Activated CD8-positive, alpha-beta memory T cell treated with anti-CD3 and anti-CD28 coated beads, Interleukin-2, amount 50 U/mL, for 4 hours (primary cell): Measurements from ENCODE around the gene GDPD4.

Experiments
- DNase-seq: peaks from one replicate; pipeline ENCODE4 v3.0.0-alpha.2; 2020

The GDPD4 gene

DNA sequence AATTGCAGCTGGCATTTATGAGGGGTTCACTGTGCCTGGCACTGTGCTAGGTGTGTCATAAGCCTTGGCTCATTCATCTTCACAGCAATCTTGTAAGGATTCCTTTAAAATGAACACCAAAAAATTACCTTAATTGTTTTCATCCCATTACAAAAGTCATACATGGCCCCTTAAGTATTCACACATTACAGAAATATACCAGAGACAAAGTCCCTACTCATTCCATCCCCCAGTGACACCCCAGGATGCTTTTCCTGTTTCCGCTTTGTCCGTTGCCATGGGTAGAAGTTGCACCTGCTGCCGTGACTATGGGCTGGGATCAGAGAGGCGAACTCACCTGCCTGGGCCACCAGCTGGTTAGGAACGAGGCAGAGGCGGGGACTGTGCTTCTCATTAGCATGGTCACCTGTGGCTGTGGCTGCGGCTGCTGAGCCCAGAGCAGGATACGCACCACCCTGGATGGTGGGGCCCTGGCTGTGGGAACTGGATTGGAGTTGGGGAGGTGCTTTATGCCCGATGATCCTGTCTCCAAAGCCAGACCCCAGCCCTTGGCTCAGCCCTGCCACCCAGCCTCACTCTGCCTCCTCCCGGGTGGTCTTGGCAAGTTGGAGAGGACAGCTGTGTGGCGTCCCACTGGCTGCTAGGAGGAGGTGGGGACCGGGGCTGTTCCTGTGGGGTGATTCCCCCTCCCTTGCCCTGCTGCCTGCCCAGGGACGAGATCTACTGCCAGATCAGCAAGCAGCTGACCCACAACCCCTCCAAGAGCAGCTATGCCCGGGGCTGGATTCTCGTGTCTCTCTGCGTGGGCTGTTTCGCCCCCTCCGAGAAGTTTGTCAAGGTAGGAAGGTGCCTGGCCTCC is 112.6 kb downstream of the GDPD4 start:
- no peak for DNase-seq

DNA sequence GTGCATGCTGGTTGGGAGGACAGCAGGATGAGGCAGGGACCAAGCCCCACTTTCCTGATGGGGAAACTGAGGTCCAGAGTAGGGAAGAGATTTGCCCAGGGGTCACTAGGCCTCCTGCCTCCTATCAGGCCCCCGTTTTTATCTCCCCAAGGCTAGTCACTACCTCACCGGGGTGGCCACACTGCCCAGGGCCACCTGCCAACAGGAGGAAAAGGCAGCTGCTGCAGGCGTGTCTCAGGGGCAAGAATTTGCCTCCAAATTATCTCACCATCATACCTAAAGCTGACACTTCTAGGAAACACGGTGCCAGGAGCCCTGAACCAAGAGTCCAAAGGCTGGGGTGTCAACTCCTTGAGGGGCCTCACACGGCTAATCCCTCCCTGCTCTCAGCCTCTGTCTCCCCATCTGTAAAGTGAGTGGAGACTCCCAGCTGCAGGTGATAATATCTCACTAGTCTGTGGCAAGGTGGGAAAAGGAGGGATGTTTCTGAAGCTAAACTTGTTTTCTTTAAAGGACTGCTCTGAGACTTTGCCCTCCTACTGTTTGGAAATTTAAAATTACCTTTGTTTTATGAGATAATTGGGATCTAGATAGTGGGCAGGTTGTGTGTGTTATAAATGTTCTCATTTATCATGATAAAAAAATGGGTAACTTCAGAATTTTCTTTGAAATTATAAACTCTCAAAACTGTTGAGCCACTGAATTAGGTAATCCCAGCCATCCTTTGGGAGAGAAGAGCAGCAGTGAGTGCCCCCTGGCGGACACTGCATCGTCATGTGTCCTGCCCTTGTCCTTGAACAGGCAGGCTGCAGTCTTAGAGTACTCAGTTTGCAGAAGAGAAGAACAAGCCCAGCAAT is 113.5 kb downstream of the GDPD4 start:
- peak; percentile 69 for DNase-seq

DNA sequence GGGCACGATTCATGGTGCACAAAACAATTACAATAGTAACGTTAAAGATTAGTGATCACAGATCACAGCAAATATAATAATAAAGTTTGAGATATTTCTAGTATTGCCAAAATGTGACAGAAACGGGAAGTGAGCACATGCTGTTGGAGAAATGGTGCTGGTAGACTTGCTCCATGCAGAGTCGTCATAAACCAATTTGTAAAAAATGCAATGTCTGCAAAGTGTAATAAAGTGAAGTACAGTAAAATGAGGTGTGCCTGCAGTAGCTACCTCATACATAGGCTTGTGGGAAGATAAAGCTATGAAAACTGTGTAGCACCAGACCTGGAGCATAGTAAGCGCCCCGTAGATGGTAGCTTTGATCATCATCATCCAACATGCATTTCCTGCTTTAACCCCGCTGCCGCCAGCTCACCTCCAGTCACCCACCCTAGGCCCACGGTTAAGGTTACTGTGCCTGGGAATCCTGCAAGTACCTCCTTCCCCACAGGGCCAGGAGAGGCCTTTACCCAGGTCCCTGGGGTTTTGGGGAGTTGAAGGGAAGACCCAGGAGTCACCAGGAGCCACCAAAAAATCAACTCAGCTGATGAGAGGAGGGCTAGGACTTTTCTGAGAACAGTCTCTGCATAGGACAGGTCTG is 114.3 kb downstream of the GDPD4 start:
- DNase-seq, result no peak

DNA sequence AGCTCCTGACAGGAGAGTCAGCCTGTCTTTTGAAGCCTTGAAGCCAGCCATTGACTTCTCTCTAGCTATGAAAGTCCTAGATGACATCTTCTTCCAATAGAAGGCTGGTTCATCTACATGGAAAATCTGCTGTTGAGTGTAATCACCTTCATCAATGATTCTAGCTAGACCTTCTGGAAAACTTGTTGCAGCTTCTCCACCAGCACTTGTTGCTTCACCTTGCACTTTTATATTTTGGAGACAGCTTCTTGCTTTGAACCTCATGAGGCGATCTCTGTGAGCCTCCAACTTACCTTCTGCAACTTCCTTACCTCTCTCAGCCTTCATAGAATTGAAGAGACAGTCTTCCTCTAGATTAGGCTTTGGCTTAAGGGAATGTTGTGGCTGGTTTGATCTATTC is 115.2 kb downstream of the GDPD4 start:
- DNase-seq, result no peak

DNA sequence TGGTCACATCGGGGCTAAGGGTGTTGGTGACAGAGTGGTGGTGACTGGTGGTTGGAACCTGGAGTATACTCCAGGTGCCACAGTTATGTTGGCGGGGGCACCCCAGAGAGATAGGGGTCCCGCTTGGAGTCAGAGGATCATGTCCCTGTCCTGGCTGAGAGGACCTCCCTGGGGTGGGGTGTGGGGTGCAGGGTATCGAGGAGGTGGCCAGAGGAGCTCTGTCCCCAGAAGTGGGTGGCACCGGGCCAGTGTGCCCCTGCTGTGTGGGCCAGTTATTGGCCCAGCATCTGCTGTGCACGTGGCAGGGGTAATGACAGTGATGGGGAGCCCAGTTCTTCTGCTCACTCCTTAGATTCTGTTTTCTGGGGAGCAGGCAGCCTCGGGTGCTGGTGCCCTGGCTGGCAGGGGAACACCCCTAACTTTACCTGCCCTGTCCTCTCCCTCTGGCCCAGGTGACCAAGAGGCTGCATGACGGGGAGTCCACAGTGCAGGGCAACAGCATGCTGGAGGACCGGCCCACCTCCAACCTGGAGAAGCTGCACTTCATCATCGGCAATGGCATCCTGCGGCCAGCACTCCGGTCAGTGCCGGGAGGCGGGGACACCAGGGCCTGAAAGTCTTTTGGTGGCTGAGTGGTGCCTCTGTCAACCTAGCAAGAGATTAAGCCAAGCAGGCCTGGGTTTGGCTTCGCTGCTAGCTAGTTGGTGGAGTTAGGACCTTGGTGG is 117.2 kb downstream of the GDPD4 start:
- DNase-seq, result no peak

DNA sequence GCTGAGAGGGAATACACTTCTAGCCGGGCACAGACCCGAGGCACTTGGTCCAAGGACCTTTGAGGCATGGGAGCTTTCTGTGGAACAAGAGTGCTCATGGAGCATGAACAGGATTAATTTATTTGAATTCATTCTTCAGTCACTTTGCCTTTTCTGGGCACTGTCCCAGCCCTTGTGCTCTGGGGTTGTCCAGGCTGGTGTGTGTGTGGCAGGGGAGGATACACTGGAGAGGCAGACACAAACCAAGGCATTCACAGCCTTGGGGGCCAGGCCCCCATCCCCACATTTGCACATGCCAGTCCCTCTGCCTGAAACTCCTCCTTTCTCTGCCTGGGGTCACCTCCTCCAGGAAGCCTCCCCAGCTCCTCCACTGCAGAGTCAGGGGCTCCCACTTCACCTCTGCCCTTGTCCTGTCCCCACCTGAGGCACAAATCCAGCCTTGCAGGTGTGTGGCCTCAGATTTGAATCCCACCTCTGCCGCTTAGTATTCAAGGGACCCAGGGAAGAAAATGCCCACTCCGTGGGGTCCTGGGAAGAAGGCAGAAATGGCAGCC is 118.0 kb downstream of the GDPD4 start:
- no peak for DNase-seq

DNA sequence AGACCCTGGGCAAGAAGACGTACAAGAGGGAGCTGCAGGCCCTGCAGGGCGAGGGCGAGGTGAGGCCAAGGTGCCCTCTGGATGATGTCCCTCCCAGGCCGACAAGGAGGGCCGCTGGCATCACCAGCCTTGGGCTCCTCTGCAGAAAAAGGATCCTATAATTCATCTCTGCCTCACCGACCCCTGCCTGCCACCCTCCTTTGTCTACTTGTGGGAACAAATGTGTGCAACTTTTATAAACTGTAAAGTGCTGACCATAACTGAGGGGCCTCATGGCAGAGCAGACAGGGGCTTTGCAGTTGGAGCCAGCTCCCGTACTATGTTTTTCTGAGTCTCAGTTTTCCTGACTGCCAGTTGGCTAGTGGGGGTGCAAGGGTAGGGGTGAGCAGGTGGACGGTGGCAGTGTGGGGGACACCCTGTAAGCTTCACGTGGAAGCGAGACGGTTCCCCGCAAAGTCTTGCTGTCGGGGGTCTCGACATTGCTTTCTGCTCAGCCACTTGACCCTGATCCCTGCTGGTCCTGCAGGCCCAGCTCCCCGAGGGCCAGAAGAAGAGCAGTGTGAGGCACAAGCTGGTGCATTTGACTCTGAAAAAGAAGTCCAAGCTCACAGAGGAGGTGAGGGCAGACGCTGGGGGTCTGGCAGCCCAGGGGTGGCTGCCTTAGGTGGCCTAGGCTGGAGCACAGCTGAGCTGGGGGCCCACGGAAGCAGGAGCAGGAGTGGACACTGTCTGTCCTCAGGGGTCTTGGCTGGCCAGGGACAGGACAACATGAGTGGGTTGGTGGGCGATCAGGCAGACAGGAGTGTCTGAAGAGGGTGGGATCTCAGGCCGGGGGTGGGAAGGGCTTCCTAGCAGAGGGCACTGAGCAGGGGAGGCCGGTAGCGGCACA is 118.7 kb downstream of the GDPD4 start:
- no peak for DNase-seq

DNA sequence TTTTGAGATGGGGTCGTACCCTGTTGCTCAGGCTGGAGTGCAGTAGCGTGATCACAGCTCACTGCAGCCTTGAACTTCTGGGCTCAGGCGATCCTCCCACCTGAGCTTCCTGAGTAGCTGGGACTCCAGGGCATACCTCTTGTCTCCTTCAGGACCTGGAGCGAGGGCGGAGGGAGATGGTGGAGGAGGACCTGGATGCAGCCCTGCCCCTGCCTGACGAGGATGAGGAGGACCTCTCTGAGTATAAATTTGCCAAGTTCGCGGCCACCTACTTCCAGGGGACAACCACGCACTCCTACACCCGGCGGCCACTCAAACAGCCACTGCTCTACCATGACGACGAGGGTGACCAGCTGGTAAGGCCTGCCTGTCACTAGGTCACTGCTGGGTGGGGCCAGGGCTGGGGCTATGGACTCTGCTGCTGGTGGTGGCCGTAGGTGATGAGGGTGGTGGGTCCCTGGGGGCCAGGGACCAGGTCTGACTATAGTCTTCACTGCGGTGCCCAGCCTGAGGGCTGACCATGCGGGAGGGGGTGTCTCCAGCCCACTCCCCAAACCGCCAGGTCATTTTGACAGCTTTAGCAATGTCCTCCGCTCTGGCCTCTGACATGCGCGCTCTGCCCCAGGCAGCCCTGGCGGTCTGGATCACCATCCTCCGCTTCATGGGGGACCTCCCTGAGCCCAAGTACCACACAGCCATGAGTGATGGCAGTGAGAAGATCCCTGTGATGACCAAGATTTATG is 119.5 kb downstream of the GDPD4 start:
- DNase-seq, result no peak

DNA sequence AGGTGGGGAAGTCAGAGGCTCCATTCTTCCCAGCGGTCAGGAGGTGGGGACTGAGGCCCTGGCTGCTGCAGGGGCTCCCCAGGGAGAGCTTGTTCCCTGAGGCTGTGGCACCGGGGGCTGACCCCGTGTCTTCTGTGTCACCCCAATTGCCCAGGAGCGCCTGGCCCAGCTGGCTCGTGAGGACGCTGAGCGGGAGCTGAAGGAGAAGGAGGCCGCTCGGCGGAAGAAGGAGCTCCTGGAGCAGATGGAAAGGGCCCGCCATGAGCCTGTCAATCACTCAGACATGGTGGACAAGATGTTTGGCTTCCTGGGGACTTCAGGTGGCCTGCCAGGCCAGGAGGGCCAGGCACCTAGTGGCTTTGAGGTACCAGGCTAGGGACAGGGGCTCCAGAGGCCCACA is 120.3 kb downstream of the GDPD4 start:
- no peak for DNase-seq

DNA sequence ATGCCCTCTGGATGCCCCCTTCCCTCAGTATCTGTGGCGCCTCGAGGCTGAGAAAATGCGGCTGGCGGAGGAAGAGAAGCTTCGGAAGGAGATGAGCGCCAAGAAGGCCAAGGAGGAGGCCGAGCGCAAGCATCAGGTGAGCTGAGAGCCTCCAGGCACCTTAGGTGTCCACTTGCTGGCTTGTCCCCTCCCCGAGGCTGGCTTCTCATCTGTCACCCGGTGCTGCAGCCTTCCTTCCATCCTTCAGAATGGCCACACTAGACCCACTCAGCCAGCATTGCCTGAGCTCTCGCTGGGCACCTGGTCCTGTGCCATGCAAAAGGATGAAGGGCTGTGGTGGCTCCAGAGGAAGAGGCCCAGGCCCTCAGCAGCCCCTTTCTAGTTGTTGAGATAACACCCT is 121.1 kb downstream of the GDPD4 start:
- no peak for DNase-seq

DNA sequence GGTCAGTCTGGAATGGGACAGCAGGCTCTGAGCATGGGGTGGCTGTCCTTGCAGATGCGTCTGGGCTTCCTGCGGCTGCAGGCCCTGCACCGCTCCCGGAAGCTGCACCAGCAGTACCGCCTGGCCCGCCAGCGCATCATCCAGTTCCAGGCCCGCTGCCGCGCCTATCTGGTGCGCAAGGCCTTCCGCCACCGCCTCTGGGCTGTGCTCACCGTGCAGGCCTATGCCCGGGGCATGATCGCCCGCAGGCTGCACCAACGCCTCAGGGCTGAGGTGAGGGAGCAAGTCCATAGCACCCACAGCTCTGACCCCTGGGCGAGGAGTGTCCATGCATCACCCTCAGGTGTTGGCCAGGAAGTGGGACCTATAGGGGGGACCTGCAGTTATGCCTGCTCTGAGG is 121.8 kb downstream of the GDPD4 start:
- DNase-seq, result no peak

DNA sequence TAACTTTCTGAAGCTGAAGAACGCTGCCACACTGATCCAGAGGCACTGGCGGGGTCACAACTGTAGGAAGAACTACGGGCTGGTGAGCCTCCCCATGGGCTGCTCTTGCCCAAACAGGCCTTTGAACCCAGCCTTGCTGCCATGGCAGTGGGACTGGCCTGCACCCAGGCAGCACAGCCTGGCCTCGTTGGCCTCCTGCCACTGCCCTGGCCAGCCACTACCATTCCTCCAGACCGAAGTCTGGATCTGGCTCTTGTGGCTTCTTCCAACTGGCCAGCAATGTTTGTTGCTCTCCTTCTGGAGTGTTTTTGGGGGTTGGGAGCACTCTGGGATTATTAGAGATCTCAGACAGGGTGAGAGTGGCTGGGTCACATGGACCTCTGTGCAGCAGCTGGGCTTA is 122.4 kb downstream of the GDPD4 start:
- DNase-seq, result no peak

DNA sequence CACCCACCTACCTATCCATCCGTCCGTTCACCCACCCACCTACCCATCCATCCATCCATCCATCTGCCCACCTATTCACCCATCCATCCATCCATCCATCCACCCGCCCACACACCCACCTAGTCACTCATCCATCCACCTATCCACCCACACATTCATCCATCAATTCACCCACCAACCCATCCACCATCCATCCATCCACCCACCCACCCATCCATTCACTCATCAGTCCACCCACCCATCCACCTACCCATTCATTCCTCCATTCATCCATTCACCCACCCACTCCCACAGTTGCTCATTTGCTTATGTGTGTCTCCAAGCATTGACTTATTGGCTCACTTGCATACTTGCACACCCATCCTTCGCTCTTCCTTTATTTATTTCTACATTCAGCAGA is 123.3 kb downstream of the GDPD4 start:
- DNase-seq, result no peak

DNA sequence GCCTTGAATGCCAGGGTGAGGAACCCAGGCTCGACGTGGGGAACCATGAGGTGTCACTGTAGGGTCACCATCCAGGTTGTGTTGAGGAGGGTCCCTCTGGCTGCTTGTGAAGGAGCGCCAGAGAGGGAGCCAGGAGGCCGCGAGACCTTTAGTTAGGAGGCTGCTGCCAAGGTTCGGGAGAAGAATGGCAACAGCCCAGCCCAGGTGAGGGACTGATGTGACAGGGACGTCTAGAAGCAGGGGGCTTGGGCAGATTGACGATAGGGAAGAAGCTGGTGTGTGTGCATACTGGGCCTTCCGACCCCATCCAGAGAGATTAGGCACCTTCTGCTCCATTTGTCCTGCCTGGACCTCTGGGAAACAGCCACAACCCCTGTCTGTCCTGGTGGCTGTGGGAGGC is 124.5 kb downstream of the GDPD4 start:
- DNase-seq, result no peak

DNA sequence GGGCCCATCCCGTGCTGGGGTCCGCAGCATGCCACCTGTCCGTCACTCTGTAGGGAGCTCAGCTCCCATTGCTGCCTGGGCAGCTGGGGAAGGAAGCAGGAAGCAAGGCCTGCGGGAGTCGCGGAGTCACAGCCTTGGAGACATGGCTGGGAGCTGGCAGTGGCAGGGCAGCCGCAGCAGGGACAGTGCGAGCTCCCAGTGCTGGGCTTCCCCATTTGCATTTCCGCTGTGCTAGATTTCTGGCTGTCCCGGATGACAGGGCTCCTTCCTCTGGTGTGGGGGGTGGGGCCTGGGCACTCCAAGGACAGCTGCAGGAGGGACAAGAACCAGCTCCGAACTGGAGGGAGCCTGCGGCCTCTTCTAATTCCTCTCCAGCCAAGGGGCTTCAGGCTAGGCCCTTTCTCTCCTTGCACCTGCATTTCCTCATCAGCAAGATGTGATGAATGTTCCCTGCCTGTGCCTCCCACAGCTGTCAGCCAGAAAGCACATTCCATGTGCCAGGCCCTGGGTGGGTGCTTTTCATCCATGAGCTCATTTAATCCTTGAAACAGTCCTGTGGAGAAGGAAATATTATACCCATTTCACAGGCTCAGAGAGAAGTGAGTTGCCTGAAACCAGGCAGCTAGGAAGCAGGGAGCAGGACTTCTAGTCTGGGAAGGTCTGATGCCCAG is 125.5 kb downstream of the GDPD4 start:
- DNase-seq, result no peak

DNA sequence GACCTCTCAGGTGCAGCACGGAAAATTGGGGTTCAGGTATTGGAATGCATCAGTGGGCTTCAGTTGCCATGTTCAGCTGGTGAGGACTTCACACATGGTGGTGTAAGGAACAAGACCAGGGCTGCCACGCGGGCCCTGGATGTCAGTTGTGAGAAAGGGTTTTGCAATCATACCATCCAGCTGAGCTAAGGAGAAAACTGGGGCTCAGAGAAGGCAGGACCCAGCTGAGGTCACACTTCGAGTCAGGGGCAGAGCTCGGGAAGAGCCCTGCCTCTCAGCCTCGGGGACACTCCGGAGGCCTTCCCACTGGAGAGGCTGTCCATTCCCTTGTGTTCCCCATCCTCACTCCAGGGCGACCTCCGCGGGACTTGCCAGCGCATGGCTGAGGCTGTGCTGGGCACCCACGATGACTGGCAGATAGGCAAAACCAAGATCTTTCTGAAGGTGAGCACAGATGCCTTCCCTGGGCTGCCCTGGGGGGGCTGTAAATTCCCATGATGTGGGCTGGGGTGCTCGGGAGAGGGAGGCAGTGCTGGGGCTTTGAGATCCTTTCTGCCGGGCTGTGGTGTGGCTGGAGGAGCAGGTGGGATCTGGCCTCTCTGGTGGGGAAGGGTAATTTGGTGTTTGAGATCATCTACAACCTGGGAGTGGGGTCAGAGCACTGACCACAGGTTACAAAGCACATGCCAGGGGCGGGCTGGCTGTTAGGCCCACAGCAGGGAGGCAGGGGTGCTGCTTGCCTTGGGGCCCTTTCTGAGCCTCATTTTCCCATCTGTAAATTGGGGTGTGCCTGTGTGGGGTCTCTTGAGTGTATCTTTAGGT is 126.3 kb downstream of the GDPD4 start:
- no peak for DNase-seq

DNA sequence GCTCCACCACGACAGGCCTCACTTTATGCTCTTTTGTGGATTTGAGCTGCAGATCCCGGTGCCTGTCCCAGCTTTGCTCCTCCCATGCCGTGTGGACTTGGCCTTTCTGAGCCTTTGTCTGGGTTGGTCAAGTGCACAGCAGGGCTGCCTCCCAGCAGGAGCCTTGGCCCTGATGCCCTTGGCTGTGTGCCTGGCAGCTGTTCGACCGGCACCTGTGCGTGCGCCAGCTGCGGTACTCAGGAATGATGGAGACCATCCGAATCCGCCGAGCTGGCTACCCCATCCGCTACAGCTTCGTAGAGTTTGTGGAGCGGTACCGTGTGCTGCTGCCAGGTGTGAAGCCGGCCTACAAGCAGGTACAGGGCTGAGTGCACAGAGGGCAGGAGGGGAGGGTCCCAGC is 126.9 kb downstream of the GDPD4 start:
- DNase-seq, result no peak

DNA sequence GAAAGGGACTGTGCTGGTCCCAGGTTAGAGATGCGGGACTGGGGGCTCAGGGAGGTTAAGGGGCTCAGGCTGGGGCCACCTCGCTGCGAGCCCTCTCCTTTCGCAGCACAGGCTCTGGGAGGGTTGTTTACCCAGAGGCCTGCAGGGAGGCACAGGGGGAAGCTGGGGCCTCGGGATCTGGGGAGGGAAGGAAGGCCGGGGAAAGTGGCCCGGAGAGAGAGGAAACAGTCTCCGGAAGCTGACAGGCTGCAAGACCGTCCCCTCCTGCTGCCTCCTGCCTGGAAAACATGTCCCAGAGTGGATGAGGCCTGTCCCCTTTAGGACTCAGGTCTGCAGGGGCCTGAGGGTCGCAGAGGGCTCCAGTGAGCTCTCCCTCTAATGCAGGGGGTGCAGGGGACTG is 128.0 kb downstream of the GDPD4 start:
- DNase-seq, result no peak

DNA sequence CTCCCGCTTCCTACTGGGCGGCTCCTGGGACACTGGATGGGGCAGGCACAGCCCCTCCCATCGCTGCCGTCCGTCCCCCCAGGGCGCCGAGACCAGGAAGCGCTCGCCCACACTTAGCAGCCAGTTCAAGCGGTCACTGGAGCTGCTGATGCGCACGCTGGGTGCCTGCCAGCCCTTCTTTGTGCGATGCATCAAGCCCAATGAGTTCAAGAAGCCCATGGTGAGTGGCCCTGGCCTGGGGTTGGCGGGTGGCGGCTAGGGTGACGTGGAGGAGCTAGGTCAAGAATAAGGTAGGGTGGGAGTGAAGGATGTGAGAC is 128.9 kb downstream of the GDPD4 start:
- DNase-seq, result no peak
